Stimulated activated CD4-positive, alpha-beta T cell treated with anti-CD3 and anti-CD28 coated beads, TNF-alpha, amount 100 ng/mL, for 48 hours (primary cell): Measurements from ENCODE around the gene SESN3.
"Not testable (repeated sequence)": the region's sequence is repeated elsewhere in the genome, so short reads cannot be mapped to it uniquely, and the experiment has no call there.

Experiments
- DNase-seq, 3 donors: peaks; one replicate each; pipeline ENCODE4 v3.0.0-alpha.2; 2020; ENCODE audit warnings: low read depth in 3 of 3

Gene SESN3

GRCh38 chr11:95231127-95231880 is at the start of gene SESN3:
Gene SESN3 (minus strand): TSS chr11:95231202. CDS start chr11:95230860, 342 bp downstream.
- peak; percentile 94 to 97 (median 96) for DNase-seq

GRCh38 chr11:95279921-95280868 is 49.2 kb upstream of the SESN3 start:
- DNase-seq = no peak

GRCh38 chr11:95277868-95278267 is 46.9 kb upstream of the SESN3 start:
- DNase-seq = no peak

- DNase-seq = no peak
Measured at GRCh38 chr11:95276139-95276538, 45.1 kb upstream of the SESN3 start.

- not testable (repeated sequence) for DNase-seq
Measured at GRCh38 chr11:95273618-95274017, 42.6 kb upstream of the SESN3 start.

- DNase-seq = no peak
Measured at GRCh38 chr11:95269036-95269819, 38.2 kb upstream of the SESN3 start.

GRCh38 chr11:95268391-95268790 is 37.4 kb upstream of the SESN3 start:
- no peak for DNase-seq

- no peak for DNase-seq
Measured at GRCh38 chr11:95267601-95268213, 36.7 kb upstream of the SESN3 start.

GRCh38 chr11:95266751-95267374 is 35.9 kb upstream of the SESN3 start:
- DNase-seq = no peak

- DNase-seq = no peak
Measured at GRCh38 chr11:95264881-95265280, 33.9 kb upstream of the SESN3 start.

- no peak for DNase-seq
Measured at GRCh38 chr11:95262994-95263765, 32.2 kb upstream of the SESN3 start.

GRCh38 chr11:95257456-95257971 is 26.5 kb upstream of the SESN3 start:
- DNase-seq = no peak

- no peak for DNase-seq
Measured at GRCh38 chr11:95256321-95256779, 25.3 kb upstream of the SESN3 start.

- DNase-seq = no peak
Measured at GRCh38 chr11:95255251-95256145, 24.5 kb upstream of the SESN3 start.

- no peak for DNase-seq
Measured at GRCh38 chr11:95254716-95255115, 23.7 kb upstream of the SESN3 start.

- peak; percentile 51 to 70 (median 66) for DNase-seq
Measured at GRCh38 chr11:95254131-95254704, 23.2 kb upstream of the SESN3 start.

- DNase-seq = no peak
Measured at GRCh38 chr11:95253141-95253540, 22.1 kb upstream of the SESN3 start.

- no peak for DNase-seq
Measured at GRCh38 chr11:95252586-95252985, 21.6 kb upstream of the SESN3 start.
